ENCODE results near the gene GRN. TPM values are rescaled to one million over a fixed set of nuclear protein-coding genes. Genes with fewer than 3 reads are reported as not detected.
"Not testable (repeated sequence)": the region's sequence is repeated elsewhere in the genome, so short reads cannot be mapped to it uniquely, and the experiment has no call there.

GRN gene
- total RNA-seq, 2 experiments from 2014 or later, result 53.5 to 58.8 TPM

GRCh38 chr17:44343510-44344209, 1.4 kb upstream of the GRN start:
- DNase-seq (no peak), ATAC-seq (ENCODE audit: low read depth) (no peak)
- Mint-ChIP-seq H3K27ac (no peak overlapping the region), H3K4me1 (peaks cover 21% of the 10 kb centered on the region), H3K4me3 (no peak overlapping the region), H3K36me3 (no peaks in the 10 kb centered on the region), H3K27me3 (peaks cover 20% of the 10 kb centered on the region), H3K9me3 (no peaks in the 10 kb centered on the region)
- POLR2A ChIA-PET, result no interaction called here

GRCh38 chr17:44345454-44346026, 438 bp downstream of the GRN start:
- H3K36me3 Mint-ChIP-seq, result no peaks in the 10 kb centered on the region
- peak; percentile 65 for DNase-seq
- ATAC-seq (ENCODE audit: low read depth), result peak; percentile 28
- H3K4me1 Mint-ChIP-seq, result peaks cover 23% of the 10 kb centered on the region
- H3K27ac Mint-ChIP-seq, result peak overlapping the region; percentile 79
- peak overlapping the region; percentile 93 for H3K4me3 Mint-ChIP-seq
- H3K9me3 Mint-ChIP-seq, result no peaks in the 10 kb centered on the region
- H3K27me3 Mint-ChIP-seq, result peaks cover 18% of the 10 kb centered on the region
- POLR2A ChIA-PET, result interaction anchor here (0.8 to 1.9 kb wide), 7 partner anchors 12 to 159 kb away, joined by 3 to 15 read pairs (median 4); partner anchors contain the start of genes TMUB2 and UBTF

- POLR2A ChIA-PET, result interaction anchor here (0.8 to 1.9 kb wide), 6 partner anchors 13 to 148 kb away, joined by 3 to 15 read pairs (median 4); partner anchors contain the start of gene UBTF
- Mint-ChIP-seq H3K27me3 (peaks cover 16% of the 10 kb centered on the region), H3K9me3 (no peaks in the 10 kb centered on the region), H3K27ac (no peak overlapping the region), H3K36me3 (no peaks in the 10 kb centered on the region), H3K4me3 (peak overlapping the region; percentile 93), H3K4me1 (peaks cover 23% of the 10 kb centered on the region)
- ATAC-seq (ENCODE audit: low read depth) (no peak), DNase-seq (no peak)
Observed at GRCh38 chr17:44346064-44346844, 1.2 kb downstream of the GRN start.

GRCh38 chr17:44347206-44348055, 2.3 kb downstream of the GRN start:
- not testable (repeated sequence) for ATAC-seq (ENCODE audit: low read depth); DNase-seq; H3K27ac Mint-ChIP-seq; H3K36me3 Mint-ChIP-seq; H3K9me3 Mint-ChIP-seq; H3K4me3 Mint-ChIP-seq
- H3K4me1 Mint-ChIP-seq, result peaks cover 23% of the 10 kb centered on the region
- H3K27me3 Mint-ChIP-seq, result peaks cover 12% of the 10 kb centered on the region
- POLR2A ChIA-PET, result interaction anchor here (0.5 kb wide), 1 partner anchor 174 kb away, joined by 5 read pairs; no protein-coding TSS in a partner anchor

- Mint-ChIP-seq H3K27ac (peak overlapping the region; percentile 37), H3K4me1 (peaks cover 24% of the 10 kb centered on the region), H3K36me3 (peaks cover 3% of the 10 kb centered on the region), H3K9me3 (no peaks in the 10 kb centered on the region), H3K4me3 (no peak overlapping the region), H3K27me3 (peaks cover 5% of the 10 kb centered on the region)
- DNase-seq (no peak), ATAC-seq (ENCODE audit: low read depth) (no peak)
- POLR2A ChIA-PET, result interaction anchor here (0.5 kb wide), 1 partner anchor 175 kb away, joined by 5 read pairs; no protein-coding TSS in a partner anchor
Observed at GRCh38 chr17:44348234-44348987, 3.3 kb downstream of the GRN start.

GRCh38 chr17:44348988-44349364, 3.9 kb downstream of the GRN start:
- Mint-ChIP-seq H3K9me3 (no peaks in the 10 kb centered on the region), H3K27ac (no peak overlapping the region), H3K4me1 (peaks cover 24% of the 10 kb centered on the region), H3K4me3 (no peak overlapping the region), H3K27me3 (peaks cover 2% of the 10 kb centered on the region), H3K36me3 (peaks cover 3% of the 10 kb centered on the region)
- ATAC-seq (ENCODE audit: low read depth) (no peak), DNase-seq (no peak)
- POLR2A ChIA-PET, result no interaction called here

- POLR2A ChIA-PET, result interaction anchor here (1.6 to 2.0 kb wide), 2 partner anchors 131 to 140 kb away, joined by 4 read pairs; no protein-coding TSS in a partner anchor
- Mint-ChIP-seq H3K4me3 (no peak overlapping the region), H3K27me3 (peaks cover 2% of the 10 kb centered on the region), H3K9me3 (no peaks in the 10 kb centered on the region), H3K36me3 (peaks cover 3% of the 10 kb centered on the region), H3K4me1 (peaks cover 24% of the 10 kb centered on the region), H3K27ac (no peak overlapping the region)
- ATAC-seq (ENCODE audit: low read depth) (no peak), DNase-seq (no peak)
Observed at GRCh38 chr17:44349553-44350070, 4.5 kb downstream of the GRN start.

GRCh38 chr17:44350733-44351226, 5.7 kb downstream of the GRN start:
- Mint-ChIP-seq H3K4me3 (no peak overlapping the region), H3K27ac (no peak overlapping the region), H3K27me3 (peaks cover 8% of the 10 kb centered on the region), H3K9me3 (no peaks in the 10 kb centered on the region), H3K36me3 (peaks cover 3% of the 10 kb centered on the region), H3K4me1 (peaks cover 17% of the 10 kb centered on the region)
- DNase-seq (peak; percentile 82), ATAC-seq (ENCODE audit: low read depth) (peak; percentile 79)
- POLR2A ChIA-PET, result interaction anchor here (0.9 to 2.0 kb wide), 4 partner anchors 12 to 147 kb away, joined by 3 to 6 read pairs (median 4); no protein-coding TSS in a partner anchor

- peaks cover 3% of the 10 kb centered on the region for H3K36me3 Mint-ChIP-seq
- H3K27ac Mint-ChIP-seq, result no peak overlapping the region
- H3K4me1 Mint-ChIP-seq, result peaks cover 12% of the 10 kb centered on the region
- POLR2A ChIA-PET, result interaction anchor here (0.9 to 2.0 kb wide), 3 partner anchors 11 to 147 kb away, joined by 3 to 6 read pairs (median 4); no protein-coding TSS in a partner anchor
- DNase-seq, result no peak
- H3K27me3 Mint-ChIP-seq, result peaks cover 8% of the 10 kb centered on the region
- no peak for ATAC-seq (ENCODE audit: low read depth)
- H3K4me3 Mint-ChIP-seq, result no peak overlapping the region
- no peaks in the 10 kb centered on the region for H3K9me3 Mint-ChIP-seq
Observed at GRCh38 chr17:44351464-44351863, 6.4 kb downstream of the GRN start.

- peaks cover 8% of the 10 kb centered on the region for H3K27me3 Mint-ChIP-seq
- ATAC-seq (ENCODE audit: low read depth) (no peak), DNase-seq (no peak)
- H3K36me3 Mint-ChIP-seq, result peaks cover 3% of the 10 kb centered on the region
- POLR2A ChIA-PET, result interaction anchor here (0.6 to 1.6 kb wide), 2 partner anchors 148 to 177 kb away, joined by 3 read pairs; no protein-coding TSS in a partner anchor
- peaks cover 12% of the 10 kb centered on the region for H3K4me1 Mint-ChIP-seq
- H3K4me3 Mint-ChIP-seq, result no peak overlapping the region
- no peak overlapping the region for H3K27ac Mint-ChIP-seq
- H3K9me3 Mint-ChIP-seq, result no peaks in the 10 kb centered on the region
Observed at GRCh38 chr17:44351961-44352827, 7.1 kb downstream of the GRN start.
